IPS-18a (cell line): Measurements from ENCODE around the gene UBAP1.
"Not testable (repeated sequence)": the region's sequence is repeated elsewhere in the genome, so short reads cannot be mapped to it uniquely, and the experiment has no call there.

ENCODE experiments used
- H3K27ac ChIP-seq: one replicate; pipeline ENCODE4 v1.5.1; 2013; ENCODE audit warnings: low read length
- H3K27me3 ChIP-seq: one replicate; pipeline ENCODE4 v1.6.1; 2013; ENCODE audit warnings: mild to moderate bottlenecking, low read length; ENCODE audit not compliant: control insufficient read depth, insufficient read depth
- H3K36me3 ChIP-seq: one replicate; pipeline ENCODE4 v1.6.1; 2013; ENCODE audit warnings: low read depth, low read length; ENCODE audit not compliant: control insufficient read depth
- H3K4me1 ChIP-seq: one replicate; pipeline ENCODE4 v1.6.1; 2013; ENCODE audit warnings: low read depth, low read length; ENCODE audit not compliant: control insufficient read depth
- H3K4me3 ChIP-seq: one replicate; pipeline ENCODE4 v1.5.1; 2013; ENCODE audit warnings: low read length
- H3K9ac ChIP-seq: one replicate; pipeline ENCODE4 v1.6.1; 2013; ENCODE audit warnings: mild to moderate bottlenecking, low read length, moderate library complexity
- H3K9me3 ChIP-seq: one replicate; pipeline ENCODE4 v1.6.1; 2013; ENCODE audit warnings: low read depth, low read length; ENCODE audit not compliant: control insufficient read depth

The UBAP1 gene

DNA sequence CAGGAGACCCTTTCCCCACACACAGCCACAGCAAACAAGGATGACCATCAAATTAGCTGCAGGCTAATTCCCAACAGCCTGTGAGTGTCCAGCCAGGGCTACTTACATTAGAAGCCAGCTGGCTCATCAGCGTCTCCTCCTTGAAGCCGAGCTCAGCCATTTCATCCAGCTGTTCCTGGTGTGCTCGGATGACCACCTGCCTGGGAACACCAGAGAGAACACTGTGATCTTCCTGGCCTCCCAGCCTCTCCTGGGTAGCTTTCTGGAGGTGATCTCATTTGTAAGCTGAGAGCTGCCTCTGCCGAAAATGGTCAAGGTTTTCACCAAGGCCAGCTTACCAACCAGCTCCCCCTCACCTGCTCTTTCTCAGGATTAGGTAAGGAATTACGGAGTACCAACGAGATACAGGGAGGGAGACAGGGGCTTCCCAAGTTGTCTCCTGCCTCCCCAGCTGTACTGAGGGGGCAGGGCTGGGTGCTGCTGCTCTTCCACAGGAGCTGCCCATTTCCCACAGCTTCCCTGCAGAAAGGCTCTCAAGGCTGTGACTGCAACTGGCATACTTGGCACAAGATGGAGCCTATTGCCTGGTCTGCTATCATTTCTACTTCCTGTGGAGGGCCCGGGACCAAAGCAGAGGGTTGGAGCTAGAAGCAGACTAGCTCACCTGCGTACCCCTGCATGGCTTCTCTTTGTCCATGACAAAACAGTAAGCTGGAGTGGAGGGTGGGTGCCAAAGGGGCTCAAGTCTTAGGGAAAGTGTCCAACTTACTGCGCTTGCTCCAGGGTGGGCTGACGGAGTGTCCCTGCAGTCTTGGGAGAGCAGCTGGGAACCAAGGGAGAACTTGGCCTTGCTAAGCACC, 76.4 kb downstream of the UBAP1 start:
- Histone ChIP-seq H3K9ac (no peak overlapping the region), H3K27ac (no peak overlapping the region), H3K4me3 (no peak overlapping the region), H3K36me3 (peaks cover 24% of the 10 kb centered on the region), H3K27me3 (no peaks in the 10 kb centered on the region), H3K4me1 (no peaks in the 10 kb centered on the region), H3K9me3 (no peaks in the 10 kb centered on the region)

DNA sequence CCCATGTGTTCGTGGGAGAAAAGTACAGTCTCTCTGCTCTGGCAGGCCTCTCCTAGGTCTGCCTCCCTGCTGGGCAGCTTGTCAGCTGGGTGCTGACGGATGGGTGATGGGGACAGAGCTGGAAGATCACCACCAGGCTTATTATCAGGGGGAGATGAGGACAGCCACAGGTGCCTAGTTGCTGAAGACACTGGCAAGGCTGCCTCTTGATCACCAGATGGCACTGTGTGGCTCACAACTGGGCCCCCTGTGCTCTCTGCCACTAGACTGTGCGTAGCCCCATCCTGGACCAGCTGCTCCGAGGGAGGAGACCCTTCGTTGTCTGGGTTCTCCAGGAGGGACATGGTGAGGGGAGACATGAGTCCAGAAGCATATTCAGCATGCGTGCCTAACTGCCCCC, 77.3 kb downstream of the UBAP1 start:
- no peaks in the 10 kb centered on the region for H3K4me1 ChIP-seq
- H3K4me3 ChIP-seq, result no peak overlapping the region
- H3K9ac ChIP-seq, result no peak overlapping the region
- no peaks in the 10 kb centered on the region for H3K9me3 ChIP-seq
- peaks cover 16% of the 10 kb centered on the region for H3K36me3 ChIP-seq
- H3K27me3 ChIP-seq, result no peaks in the 10 kb centered on the region
- H3K27ac ChIP-seq, result no peak overlapping the region

DNA sequence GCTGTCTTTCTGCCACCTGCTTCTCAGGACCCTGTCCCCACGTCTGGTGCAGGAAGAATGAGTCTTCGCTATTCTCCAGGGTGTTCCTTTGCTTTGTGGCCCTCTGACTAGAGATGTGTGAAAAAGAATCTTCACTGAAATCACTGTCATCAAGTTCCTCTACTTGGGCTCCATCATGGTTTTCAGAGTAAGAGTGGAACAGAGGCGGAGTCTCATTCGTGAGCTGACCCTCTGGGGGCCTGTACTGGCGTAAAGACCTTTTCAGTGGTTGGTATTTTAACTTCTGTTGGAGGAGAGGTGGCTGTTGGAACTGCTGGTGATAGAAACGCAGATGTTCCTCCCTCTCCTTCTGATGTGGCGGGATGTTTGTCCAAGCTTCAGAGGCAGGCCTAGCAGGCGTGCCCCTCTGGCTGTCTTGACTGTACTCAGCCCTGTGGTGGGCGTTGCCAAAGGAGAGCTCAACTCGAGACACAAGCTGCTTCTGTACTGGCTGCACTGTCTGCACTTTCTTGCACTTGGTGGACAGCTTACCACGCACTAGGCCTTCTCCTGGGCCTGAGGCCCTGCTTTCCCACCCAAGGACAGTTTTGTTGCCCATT, 78.2 kb downstream of the UBAP1 start:
- Histone ChIP-seq H3K27me3 (no peaks in the 10 kb centered on the region), H3K9ac (no peak overlapping the region), H3K4me1 (no peaks in the 10 kb centered on the region), H3K27ac (no peak overlapping the region), H3K36me3 (peaks cover 6% of the 10 kb centered on the region), H3K4me3 (no peak overlapping the region), H3K9me3 (no peaks in the 10 kb centered on the region)

DNA sequence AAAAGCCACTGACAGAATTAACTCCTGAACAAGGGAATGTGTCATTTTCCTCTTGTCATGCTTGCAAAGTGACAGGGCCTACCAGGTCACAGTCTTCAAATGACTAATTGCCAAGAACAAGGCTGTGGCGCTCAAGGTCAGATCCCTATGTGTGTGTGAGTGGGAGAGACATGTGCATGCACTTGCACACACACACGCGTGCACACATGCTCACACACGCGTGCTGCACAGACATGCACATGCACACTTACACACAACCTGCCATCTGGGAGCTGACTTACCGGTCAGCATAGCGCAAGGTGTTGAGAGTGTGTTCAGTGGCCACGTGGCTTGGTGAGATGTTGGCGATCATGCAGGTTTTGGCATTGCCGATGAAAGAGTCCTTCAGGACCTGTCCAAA, 80.5 kb downstream of the UBAP1 start:
- H3K4me1 ChIP-seq, result no peaks in the 10 kb centered on the region

DNA sequence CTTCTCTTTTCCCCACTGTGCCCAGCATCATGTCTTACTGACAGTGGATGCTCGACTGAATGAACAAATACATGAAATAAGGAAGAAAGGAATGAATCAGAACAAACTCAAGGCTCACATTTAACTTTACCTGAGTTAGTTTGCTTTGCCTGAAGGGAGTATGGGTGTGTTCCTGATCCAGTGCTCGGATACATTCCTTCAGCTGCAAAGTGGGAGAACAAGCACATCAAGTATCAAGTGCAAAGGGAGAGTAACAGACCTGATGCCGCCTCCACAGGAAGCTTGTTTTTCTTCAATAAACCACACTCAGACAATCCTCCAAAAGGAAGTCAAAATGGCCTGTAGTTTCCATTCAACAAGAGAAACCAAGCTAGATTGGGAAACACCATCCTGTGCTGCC, 84.1 kb downstream of the UBAP1 start:
- no peaks in the 10 kb centered on the region for H3K36me3 ChIP-seq
- H3K27ac ChIP-seq, result no peak overlapping the region
- no peaks in the 10 kb centered on the region for H3K4me1 ChIP-seq
- H3K4me3 ChIP-seq, result no peak overlapping the region
- no peaks in the 10 kb centered on the region for H3K9me3 ChIP-seq
- H3K9ac ChIP-seq, result no peak overlapping the region
- H3K27me3 ChIP-seq, result no peaks in the 10 kb centered on the region

More for the DNA sequence above, 80.5 kb downstream of the UBAP1 start:
- peaks cover 4% of the 10 kb centered on the region for H3K36me3 ChIP-seq
- no peaks in the 10 kb centered on the region for H3K9me3 ChIP-seq
- no peak overlapping the region for H3K4me3 ChIP-seq
- H3K9ac ChIP-seq, result no peak overlapping the region
- no peak overlapping the region for H3K27ac ChIP-seq
- H3K27me3 ChIP-seq, result no peaks in the 10 kb centered on the region

DNA sequence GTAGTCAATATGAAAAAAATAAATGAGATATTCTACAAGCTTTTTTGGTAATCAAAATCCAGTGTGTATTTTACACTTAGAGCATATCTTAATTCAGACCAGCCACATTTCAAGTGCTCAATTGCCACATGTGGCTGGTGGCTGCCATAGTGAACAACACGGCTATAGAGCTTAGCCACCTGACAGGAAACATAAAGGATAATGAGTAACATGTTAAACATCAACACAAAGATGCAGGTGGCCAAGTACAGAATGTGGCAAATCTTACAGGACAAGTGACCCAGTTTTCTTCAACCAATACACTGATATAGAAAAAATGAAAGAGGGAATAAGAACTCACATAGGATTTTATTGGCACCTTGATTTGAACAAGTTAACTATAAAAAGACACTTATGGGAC, 88.8 kb downstream of the UBAP1 start:
- no peaks in the 10 kb centered on the region for H3K4me1 ChIP-seq
- H3K27ac ChIP-seq, result no peak overlapping the region
- H3K36me3 ChIP-seq, result no peaks in the 10 kb centered on the region
- no peaks in the 10 kb centered on the region for H3K27me3 ChIP-seq
- H3K9me3 ChIP-seq, result no peaks in the 10 kb centered on the region
- no peak overlapping the region for H3K4me3 ChIP-seq
- H3K9ac ChIP-seq, result no peak overlapping the region

DNA sequence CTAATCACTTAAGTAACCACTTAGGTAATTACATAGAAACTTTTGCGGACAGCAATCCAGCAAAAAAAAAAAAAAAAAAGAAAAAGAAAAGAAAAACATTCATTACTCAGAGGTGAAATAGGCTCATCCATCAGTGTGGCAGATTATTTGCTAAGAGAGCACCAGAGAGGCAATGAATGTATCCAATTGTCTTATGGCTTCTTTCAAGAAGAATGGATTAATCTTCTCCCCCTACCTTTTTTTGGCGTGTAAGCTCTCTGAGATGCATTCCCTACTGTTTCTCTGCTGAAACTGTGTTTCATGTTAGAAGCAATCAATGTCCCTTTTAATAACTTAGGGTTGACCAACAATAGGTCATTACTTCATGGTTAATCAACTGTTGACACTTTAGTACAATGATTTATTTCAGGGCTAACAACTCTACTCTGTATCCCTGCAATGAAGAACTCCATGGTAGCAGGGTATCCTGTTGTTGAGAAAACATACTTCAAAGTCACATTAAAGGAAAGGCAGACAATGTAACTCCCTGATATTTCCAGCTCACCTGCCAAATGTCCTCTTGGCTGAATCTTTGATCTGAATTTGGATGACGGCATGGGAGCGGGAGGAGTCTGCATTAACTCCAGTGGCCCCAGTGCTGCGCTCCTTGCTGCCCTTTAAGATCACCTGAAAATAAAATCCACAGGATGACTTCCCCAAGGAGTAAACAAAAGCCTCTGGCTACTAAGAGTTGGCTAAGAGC, 92.6 kb downstream of the UBAP1 start:
- H3K9me3 ChIP-seq, result no peaks in the 10 kb centered on the region
- no peak overlapping the region for H3K9ac ChIP-seq
- H3K36me3 ChIP-seq, result no peaks in the 10 kb centered on the region
- H3K4me1 ChIP-seq, result no peaks in the 10 kb centered on the region
- no peak overlapping the region for H3K27ac ChIP-seq
- no peak overlapping the region for H3K4me3 ChIP-seq
- no peaks in the 10 kb centered on the region for H3K27me3 ChIP-seq

DNA sequence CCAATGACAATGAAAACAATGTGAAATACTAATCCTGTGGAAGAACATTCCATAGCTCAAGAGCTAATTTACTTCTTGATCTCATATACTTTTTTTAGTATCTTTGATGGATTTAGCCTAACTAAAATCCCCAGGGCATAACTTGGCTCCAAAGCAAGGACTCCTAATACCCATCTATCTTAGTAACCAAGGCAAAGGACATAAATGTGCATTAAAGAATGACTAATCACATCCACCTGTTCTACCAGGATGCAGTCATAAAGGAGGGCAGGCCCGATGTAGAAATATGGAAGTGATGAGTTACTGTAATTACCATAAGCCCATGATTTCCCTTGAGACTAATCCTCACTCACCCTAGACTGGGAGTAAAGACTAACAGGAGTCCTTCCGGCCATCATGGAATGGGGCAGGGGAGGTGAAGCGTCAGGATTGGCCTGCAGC, 93.3 kb downstream of the UBAP1 start:
- Histone ChIP-seq H3K27me3 (no peaks in the 10 kb centered on the region), H3K36me3 (no peaks in the 10 kb centered on the region), H3K9ac (no peak overlapping the region), H3K9me3 (no peaks in the 10 kb centered on the region), H3K4me1 (no peaks in the 10 kb centered on the region), H3K27ac (no peak overlapping the region), H3K4me3 (no peak overlapping the region)

DNA sequence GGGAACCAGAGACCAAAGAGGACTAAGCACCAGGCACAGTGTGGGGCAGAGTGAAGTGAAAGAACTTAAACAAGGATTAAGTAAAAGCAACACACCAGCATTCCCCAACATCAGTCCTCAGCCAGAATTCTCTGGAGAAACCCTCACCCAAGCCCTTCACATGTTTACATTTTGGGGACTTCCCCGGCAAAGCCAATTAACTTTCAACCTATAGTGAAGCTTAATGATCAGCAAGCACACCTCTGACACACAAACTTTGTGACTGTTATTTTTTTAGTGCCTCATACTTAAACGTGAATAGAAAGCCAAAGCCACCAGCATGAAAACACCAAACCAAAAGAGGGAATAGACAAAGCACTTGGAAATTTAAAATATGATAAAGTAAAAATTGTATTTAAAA, 94.7 kb downstream of the UBAP1 start:
- H3K27me3 ChIP-seq, H3K4me1 ChIP-seq, H3K36me3 ChIP-seq, H3K9me3 ChIP-seq, H3K4me3 ChIP-seq, H3K27ac ChIP-seq, H3K9ac ChIP-seq: not testable (repeated sequence)

DNA sequence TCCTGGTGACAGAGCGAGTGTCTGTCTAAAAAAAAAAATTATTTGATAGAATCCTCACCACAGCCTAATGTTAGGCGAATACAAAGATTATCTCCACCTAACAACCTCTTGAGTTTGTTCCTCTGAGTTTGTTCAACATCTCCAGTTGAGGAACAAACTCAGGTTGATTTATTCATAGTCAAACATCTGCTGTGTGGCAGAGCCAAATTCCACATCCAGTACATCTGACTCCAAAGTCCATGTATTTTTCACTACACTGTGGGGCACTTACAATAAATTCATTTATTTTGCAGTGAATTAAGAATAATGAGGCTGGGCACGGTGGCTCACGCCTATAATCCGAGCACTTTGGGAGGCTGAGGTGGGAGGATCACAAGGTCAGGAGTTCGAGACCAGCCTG, 97.0 kb downstream of the UBAP1 start:
- Histone ChIP-seq H3K9ac (no peak overlapping the region), H3K4me3 (no peak overlapping the region), H3K27me3 (no peaks in the 10 kb centered on the region), H3K4me1 (no peaks in the 10 kb centered on the region), H3K27ac (no peak overlapping the region), H3K36me3 (no peaks in the 10 kb centered on the region), H3K9me3 (no peaks in the 10 kb centered on the region)

DNA sequence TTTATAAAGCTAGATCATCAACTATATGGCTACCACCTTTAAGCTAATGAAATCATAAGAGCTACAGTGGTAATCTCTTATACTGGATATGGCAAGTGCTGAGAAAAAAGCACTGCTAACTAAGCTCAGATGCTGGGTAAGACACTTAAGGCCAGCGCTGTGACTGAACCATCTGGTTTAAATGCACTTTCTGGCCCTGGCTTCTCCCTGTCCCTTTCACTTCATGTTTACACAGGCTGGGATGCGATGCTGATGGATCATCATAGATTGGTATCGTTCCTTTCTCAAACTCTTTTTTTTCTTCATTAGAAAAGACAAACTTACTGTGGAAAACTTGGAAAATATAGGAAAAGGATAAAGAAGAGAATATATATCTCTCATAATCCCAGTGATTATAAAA, 97.9 kb downstream of the UBAP1 start:
- no peak overlapping the region for H3K9ac ChIP-seq
- H3K27ac ChIP-seq, result no peak overlapping the region
- H3K27me3 ChIP-seq, result no peaks in the 10 kb centered on the region
- no peaks in the 10 kb centered on the region for H3K9me3 ChIP-seq
- H3K4me3 ChIP-seq, result no peak overlapping the region
- H3K36me3 ChIP-seq, result no peaks in the 10 kb centered on the region
- no peaks in the 10 kb centered on the region for H3K4me1 ChIP-seq
